HepG2 (cell line): Measurements from ENCODE around the gene SLAMF9. TPM values are rescaled to one million over a fixed set of nuclear protein-coding genes. Genes with fewer than 3 reads are reported as not detected.

Source experiments
- ARNTL ChIP-seq: sonication (generic); formaldehyde crosslinking; IDR thresholded peaks from 2 replicates; pipeline ENCODE4 v1.4.0; 2020; ENCODE audit warnings: mild to moderate bottlenecking, missing genetic modification reagents
- BCL6 ChIP-seq: IDR thresholded peaks from 2 replicates; pipeline ENCODE4 v1.6.1; 2016; ENCODE audit warnings: missing genetic modification reagents, missing compliant biosample characterization
- ELF1 ChIP-seq: sonication (generic); formaldehyde crosslinking; IDR thresholded peaks from 2 replicates; pipeline ENCODE4 v1.4.0; 2020; ENCODE audit warnings: missing genetic modification reagents
- FOSL2 ChIP-seq: sonication (generic); formaldehyde crosslinking; IDR thresholded peaks from 2 replicates; pipeline ENCODE4 v1.4.0; 2020; ENCODE audit warnings: missing genetic modification reagents
- GABPB1 ChIP-seq: IDR thresholded peaks from 2 replicates; pipeline ENCODE4 v1.6.1; 2016; ENCODE audit warnings: mild to moderate bottlenecking, missing genetic modification reagents, moderate library complexity, missing compliant biosample characterization
- MEF2D ChIP-seq: sonication (generic); formaldehyde crosslinking; IDR thresholded peaks from 2 replicates; pipeline ENCODE4 v1.5.1; 2020; ENCODE audit warnings: mild to moderate bottlenecking, missing genetic modification reagents
- NONO ChIP-seq, 2 experiments: fragments of 450-650 bp in 1 of 2; sonication (generic) in 1 of 2; formaldehyde crosslinking in 1 of 2; IDR thresholded peaks in 1 of 2; conservative IDR thresholded peaks in 1 of 2; 2 replicates each; pipeline versions ENCODE4 v1.6.1 to v1.8.0; 2017 to 2022; ENCODE audit warnings: mild to moderate bottlenecking in 1 of 2, missing genetic modification reagents in 1 of 2, moderate library complexity in 1 of 2
- RCOR2 ChIP-seq: IDR thresholded peaks from 2 replicates; pipeline ENCODE4 v1.6.1; 2016; ENCODE audit warnings: missing biosample characterization, missing genetic modification reagents
- RXRB ChIP-seq: IDR thresholded peaks from 2 replicates; pipeline ENCODE4 v1.6.1; 2016; ENCODE audit warnings: borderline replicate concordance, missing genetic modification reagents, missing compliant biosample characterization
- SKI ChIP-seq: fragments of 450-650 bp; IDR thresholded peaks from one replicate; pipeline ENCODE4 v1.6.1; 2018; ENCODE audit warnings: mild to moderate bottlenecking; ENCODE audit not compliant: partially characterized antibody
- SRSF4 ChIP-seq: fragments of 200-400 bp; formaldehyde crosslinking; IDR thresholded peaks from one replicate; pipeline ENCODE4 v1.6.1; 2018; ENCODE audit warnings: mild to moderate bottlenecking, low read depth, low read length, moderate library complexity; ENCODE audit not compliant: poor library complexity, severe bottlenecking
- ZBTB7A ChIP-seq: sonication (generic); formaldehyde crosslinking; IDR thresholded peaks from 2 replicates; pipeline ENCODE4 v1.8.0; 2022; ENCODE audit warnings: mild to moderate bottlenecking, missing genetic modification reagents
- ZNF589 ChIP-seq: sonication (generic); formaldehyde crosslinking; conservative IDR thresholded peaks from 2 replicates; pipeline ENCODE4 v1.8.0; 2022; ENCODE audit warnings: mild to moderate bottlenecking, moderate library complexity, missing genetic modification reagents
- ZNF607 ChIP-seq: sonication (generic); formaldehyde crosslinking; IDR thresholded peaks from 2 replicates; pipeline ENCODE4 v1.5.1; 2020; ENCODE audit warnings: missing genetic modification reagents, mild to moderate bottlenecking, borderline replicate concordance
- polyA plus RNA-seq, 8 experiments: library from polyadenylated mRNA; depleted of rRNA in 3 of 8; stranded (reverse) in 7 of 8; unstranded in 1 of 8; fragments of >200 nt; fragmentation: Illumina TruSeq in 4 of 8; extraction: Trizol in 4 of 8; gene quantifications; 2 replicates each; pipeline versions ENCODE4 v1.2.1 to v1.2.3, GENCODE V29; 2011 to 2016; ENCODE audit warnings: low read depth in 4 of 8, missing spikeins in 1 of 8, mixed read lengths in 1 of 8; ENCODE audit not compliant: insufficient read depth in 1 of 8
- total RNA-seq, 5 experiments: library from RNA; depleted of rRNA; stranded (reverse); fragments of >200 nt; fragmentation: Illumina TruSeq; extraction: Trizol; gene quantifications; 2 replicates each; pipeline ENCODE4 v1.2.3, GENCODE V29; 2016; ENCODE audit warnings: low read depth in 1 of 5
- TF ChIP-seq, protein P1 (sequence below): sonication (generic); formaldehyde crosslinking; IDR thresholded peaks from 2 replicates; pipeline ENCODE4 v1.4.0; 2020; ENCODE audit warnings: missing genetic modification reagents
- TF ChIP-seq, protein P2 (sequence below): IDR thresholded peaks from 2 replicates; pipeline ENCODE4 v1.6.1; 2016; ENCODE audit warnings: missing compliant biosample characterization, missing genetic modification reagents, borderline replicate concordance
- TF ChIP-seq, protein P3 (sequence below): sonication (generic); formaldehyde crosslinking; IDR thresholded peaks from 2 replicates; pipeline ENCODE4 v1.5.0; 2020; ENCODE audit warnings: mild to moderate bottlenecking, missing genetic modification reagents
- TF ChIP-seq, protein P4 (sequence below): sonication (generic); formaldehyde crosslinking; IDR thresholded peaks from 2 replicates; pipeline ENCODE4 v1.4.0; 2020; ENCODE audit warnings: missing genetic modification reagents

Gene SLAMF9
- total and polyA plus RNA-seq, 2 of the 13 experiments (the other 11 are each of a cell fraction or from before 2014, with no cell fraction given) = 0.82 TPM; not detected in 1

DNA sequence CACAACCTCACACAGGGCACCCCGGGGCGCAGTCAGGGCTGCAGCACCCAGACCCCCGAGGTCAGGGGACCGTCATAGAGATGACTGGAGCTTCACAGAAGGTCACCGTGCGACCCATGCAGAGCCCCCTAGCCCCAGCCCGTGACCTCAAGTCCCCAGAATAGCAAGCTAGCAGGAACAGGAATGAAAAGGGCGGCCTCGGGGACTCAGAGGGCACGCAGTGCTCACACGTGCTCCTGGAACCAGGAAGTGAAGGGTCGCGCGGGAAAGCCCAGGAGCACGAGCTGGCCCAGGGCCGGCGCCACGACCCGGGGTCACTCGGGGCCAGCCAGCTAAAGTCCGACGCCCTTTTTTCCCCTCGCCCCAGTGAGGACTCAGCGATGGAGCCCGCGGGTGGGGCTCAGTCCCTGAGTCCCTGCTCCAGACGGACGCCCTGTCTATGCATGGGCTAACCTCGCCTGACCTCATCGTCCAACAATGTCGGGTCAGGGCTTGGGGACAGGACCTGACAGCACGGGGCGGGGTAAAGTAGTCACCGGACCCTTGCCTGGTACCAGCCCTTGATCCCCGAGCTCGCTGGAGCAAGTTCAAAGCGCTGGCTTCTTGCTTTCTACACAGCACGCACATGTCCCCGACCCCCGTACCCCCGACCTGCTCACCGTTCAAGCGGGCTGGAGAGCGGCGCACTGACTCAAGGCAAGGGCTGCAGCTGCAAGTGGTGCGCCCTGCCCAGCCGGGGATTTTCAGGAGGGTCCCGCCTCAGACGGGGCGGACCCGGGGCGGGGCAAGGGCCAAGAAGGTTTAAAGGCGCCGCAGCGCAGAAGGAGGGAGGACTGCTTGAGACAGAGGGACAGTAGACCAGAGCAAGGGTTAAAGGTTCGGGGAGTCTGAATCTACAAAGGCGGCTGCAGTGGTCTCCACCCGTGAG lies 29.0 kb downstream of the SLAMF9 start, which contains the start of gene TAGLN2 (continued):
- no peak for TF ChIP-seq ZNF589 (CRISPR knock-in tag)
- TF ChIP-seq ZBTB7A (CRISPR knock-in tag) = 0 out of 2 replicates have a peak, but pooled peaks have one; percentile 22
- TF ChIP-seq ARNTL (CRISPR knock-in tag) = peak; percentile 37; the same call in 1 of the 2 replicates
- TF ChIP-seq, protein P1, sequence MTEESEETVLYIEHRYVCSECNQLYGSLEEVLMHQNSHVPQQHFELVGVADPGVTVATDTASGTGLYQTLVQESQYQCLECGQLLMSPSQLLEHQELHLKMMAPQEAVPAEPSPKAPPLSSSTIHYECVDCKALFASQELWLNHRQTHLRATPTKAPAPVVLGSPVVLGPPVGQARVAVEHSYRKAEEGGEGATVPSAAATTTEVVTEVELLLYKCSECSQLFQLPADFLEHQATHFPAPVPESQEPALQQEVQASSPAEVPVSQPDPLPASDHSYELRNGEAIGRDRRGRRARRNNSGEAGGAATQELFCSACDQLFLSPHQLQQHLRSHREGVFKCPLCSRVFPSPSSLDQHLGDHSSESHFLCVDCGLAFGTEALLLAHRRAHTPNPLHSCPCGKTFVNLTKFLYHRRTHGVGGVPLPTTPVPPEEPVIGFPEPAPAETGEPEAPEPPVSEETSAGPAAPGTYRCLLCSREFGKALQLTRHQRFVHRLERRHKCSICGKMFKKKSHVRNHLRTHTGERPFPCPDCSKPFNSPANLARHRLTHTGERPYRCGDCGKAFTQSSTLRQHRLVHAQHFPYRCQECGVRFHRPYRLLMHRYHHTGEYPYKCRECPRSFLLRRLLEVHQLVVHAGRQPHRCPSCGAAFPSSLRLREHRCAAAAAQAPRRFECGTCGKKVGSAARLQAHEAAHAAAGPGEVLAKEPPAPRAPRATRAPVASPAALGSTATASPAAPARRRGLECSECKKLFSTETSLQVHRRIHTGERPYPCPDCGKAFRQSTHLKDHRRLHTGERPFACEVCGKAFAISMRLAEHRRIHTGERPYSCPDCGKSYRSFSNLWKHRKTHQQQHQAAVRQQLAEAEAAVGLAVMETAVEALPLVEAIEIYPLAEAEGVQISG (CRISPR knock-in tag) = peak; percentile 26; the same call in 1 of the 2 replicates
- no peak for TF ChIP-seq SRSF4
- TF ChIP-seq, protein P2, sequence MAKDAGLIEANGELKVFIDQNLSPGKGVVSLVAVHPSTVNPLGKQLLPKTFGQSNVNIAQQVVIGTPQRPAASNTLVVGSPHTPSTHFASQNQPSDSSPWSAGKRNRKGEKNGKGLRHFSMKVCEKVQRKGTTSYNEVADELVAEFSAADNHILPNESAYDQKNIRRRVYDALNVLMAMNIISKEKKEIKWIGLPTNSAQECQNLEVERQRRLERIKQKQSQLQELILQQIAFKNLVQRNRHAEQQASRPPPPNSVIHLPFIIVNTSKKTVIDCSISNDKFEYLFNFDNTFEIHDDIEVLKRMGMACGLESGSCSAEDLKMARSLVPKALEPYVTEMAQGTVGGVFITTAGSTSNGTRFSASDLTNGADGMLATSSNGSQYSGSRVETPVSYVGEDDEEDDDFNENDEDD (CRISPR knock-in tag) = peak; percentile 88
- peak; percentile 34; the same call in 1 of the 2 replicates for TF ChIP-seq MEF2D
- TF ChIP-seq RCOR2 = no peak
- TF ChIP-seq GABPB1 (CRISPR knock-in tag) = peak; percentile 71; the same call in 1 of the 2 replicates
- 0 out of 2 replicates have a peak, but pooled peaks have one; percentile 64 for TF ChIP-seq ZNF607 (CRISPR knock-in tag)
- TF ChIP-seq ELF1 (CRISPR knock-in tag) = peak; percentile 79
- TF ChIP-seq BCL6 = no peak
- peak; percentile 35; the same call in 1 of the 2 replicates for TF ChIP-seq RXRB (CRISPR knock-in tag)
- TF ChIP-seq, protein P3, sequence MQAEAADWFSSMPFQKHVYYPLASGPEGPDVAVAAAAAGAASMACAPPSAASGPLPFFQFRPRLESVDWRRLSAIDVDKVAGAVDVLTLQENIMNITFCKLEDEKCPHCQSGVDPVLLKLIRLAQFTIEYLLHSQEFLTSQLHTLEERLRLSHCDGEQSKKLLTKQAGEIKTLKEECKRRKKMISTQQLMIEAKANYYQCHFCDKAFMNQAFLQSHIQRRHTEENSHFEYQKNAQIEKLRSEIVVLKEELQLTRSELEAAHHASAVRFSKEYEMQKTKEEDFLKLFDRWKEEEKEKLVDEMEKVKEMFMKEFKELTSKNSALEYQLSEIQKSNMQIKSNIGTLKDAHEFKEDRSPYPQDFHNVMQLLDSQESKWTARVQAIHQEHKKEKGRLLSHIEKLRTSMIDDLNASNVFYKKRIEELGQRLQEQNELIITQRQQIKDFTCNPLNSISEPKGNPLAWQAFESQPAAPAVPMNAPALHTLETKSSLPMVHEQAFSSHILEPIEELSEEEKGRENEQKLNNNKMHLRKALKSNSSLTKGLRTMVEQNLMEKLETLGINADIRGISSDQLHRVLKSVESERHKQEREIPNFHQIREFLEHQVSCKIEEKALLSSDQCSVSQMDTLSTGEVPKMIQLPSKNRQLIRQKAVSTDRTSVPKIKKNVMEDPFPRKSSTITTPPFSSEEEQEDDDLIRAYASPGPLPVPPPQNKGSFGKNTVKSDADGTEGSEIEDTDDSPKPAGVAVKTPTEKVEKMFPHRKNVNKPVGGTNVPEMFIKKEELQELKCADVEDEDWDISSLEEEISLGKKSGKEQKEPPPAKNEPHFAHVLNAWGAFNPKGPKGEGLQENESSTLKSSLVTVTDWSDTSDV (CRISPR knock-in tag) = no peak
- TF ChIP-seq NONO (IDR thresholded peaks at IDR 0.05) = no peak
- TF ChIP-seq NONO (CRISPR knock-in tag; conservative IDR thresholded peaks at IDR 0.05) = no peak
- TF ChIP-seq SKI = peak; percentile 64
- TF ChIP-seq, protein P4, sequence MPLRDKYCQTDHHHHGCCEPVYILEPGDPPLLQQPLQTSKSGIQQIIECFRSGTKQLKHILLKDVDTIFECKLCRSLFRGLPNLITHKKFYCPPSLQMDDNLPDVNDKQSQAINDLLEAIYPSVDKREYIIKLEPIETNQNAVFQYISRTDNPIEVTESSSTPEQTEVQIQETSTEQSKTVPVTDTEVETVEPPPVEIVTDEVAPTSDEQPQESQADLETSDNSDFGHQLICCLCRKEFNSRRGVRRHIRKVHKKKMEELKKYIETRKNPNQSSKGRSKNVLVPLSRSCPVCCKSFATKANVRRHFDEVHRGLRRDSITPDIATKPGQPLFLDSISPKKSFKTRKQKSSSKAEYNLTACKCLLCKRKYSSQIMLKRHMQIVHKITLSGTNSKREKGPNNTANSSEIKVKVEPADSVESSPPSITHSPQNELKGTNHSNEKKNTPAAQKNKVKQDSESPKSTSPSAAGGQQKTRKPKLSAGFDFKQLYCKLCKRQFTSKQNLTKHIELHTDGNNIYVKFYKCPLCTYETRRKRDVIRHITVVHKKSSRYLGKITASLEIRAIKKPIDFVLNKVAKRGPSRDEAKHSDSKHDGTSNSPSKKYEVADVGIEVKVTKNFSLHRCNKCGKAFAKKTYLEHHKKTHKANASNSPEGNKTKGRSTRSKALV (CRISPR knock-in tag) = no peak
- peak; percentile 64 for TF ChIP-seq FOSL2 (CRISPR knock-in tag)
